Parathyroid adenoma (tissue), 2 donors: ENCODE data around the gene PCMTD2.

Source experiments
- H2AFZ ChIP-seq: fragments of 300-600 bp; sonication (generic); one replicate; pipeline ENCODE4 v1.7.0; 2017; ENCODE audit warnings: antibody characterized with exemption, mild to moderate bottlenecking
- H3K27ac ChIP-seq: fragments of 300-600 bp; sonication (generic); one replicate; pipeline ENCODE4 v1.7.0; 2017
- H3K27me3 ChIP-seq: fragments of 300-600 bp; sonication (generic); one replicate; pipeline ENCODE4 v1.7.0; 2017; ENCODE audit warnings: low read length; ENCODE audit not compliant: control insufficient read depth, insufficient read depth
- H3K36me3 ChIP-seq: fragments of 300-600 bp; sonication (generic); one replicate; pipeline ENCODE4 v1.7.0; 2017; ENCODE audit warnings: low read length; ENCODE audit not compliant: control insufficient read depth, insufficient read depth
- H3K4me1 ChIP-seq: fragments of 300-600 bp; sonication (generic); one replicate; pipeline ENCODE4 v1.7.0; 2017; ENCODE audit warnings: control low read depth
- H3K4me2 ChIP-seq: fragments of 300-600 bp; sonication (generic); one replicate; pipeline ENCODE4 v1.7.0; 2017; ENCODE audit warnings: low read length
- H3K4me3 ChIP-seq: fragments of 300-600 bp; sonication (generic); one replicate; pipeline ENCODE4 v1.7.0; 2017; ENCODE audit warnings: low read depth, low read length
- H3K79me2 ChIP-seq: fragments of 300-600 bp; sonication (generic); one replicate; pipeline ENCODE4 v1.7.0; 2017; ENCODE audit warnings: control low read depth
- H3K9ac ChIP-seq: fragments of 300-600 bp; sonication (generic); one replicate; pipeline ENCODE4 v1.7.0; 2017; ENCODE audit warnings: mild to moderate bottlenecking
- H3K9me3 ChIP-seq: fragments of 300-600 bp; sonication (generic); one replicate; pipeline ENCODE4 v1.7.0; 2017; ENCODE audit warnings: low read length; ENCODE audit not compliant: control insufficient read depth
- TF ChIP-seq, protein P1 (sequence below): fragments of 300-600 bp; sonication (generic); IDR thresholded peaks from one replicate; pipeline ENCODE4 v1.7.0; 2017; ENCODE audit warnings: antibody characterized with exemption, mild to moderate bottlenecking
- donor health status: primary hyperparathyroidism.

Gene PCMTD2

DNA sequence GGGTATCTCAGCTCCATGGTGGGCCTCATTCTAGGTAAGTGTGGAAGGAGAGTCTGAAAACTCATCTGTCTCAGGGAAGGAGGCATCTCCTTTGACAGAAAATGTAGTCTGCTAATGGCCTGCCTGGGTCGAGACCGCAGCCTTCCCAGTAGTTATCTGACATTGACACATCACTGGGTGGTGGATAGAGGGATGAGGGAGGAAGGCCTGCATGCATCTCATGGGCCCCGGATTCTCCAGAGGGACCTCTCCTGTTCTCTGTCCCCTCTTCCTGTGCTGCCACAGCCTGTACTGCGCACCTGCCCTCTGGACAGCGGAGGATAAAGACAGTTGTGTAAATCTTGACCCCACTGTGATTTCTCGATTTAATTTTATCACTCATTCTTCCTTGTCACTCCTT lies 4.7 kb downstream of the PCMTD2 start:
- peaks cover 25% of the 10 kb centered on the region for H3K79me2 ChIP-seq
- H3K27me3 ChIP-seq, result no peaks in the 10 kb centered on the region
- H3K36me3 ChIP-seq, result no peaks in the 10 kb centered on the region
- no peak overlapping the region for H3K9ac ChIP-seq
- TF ChIP-seq, protein P1, sequence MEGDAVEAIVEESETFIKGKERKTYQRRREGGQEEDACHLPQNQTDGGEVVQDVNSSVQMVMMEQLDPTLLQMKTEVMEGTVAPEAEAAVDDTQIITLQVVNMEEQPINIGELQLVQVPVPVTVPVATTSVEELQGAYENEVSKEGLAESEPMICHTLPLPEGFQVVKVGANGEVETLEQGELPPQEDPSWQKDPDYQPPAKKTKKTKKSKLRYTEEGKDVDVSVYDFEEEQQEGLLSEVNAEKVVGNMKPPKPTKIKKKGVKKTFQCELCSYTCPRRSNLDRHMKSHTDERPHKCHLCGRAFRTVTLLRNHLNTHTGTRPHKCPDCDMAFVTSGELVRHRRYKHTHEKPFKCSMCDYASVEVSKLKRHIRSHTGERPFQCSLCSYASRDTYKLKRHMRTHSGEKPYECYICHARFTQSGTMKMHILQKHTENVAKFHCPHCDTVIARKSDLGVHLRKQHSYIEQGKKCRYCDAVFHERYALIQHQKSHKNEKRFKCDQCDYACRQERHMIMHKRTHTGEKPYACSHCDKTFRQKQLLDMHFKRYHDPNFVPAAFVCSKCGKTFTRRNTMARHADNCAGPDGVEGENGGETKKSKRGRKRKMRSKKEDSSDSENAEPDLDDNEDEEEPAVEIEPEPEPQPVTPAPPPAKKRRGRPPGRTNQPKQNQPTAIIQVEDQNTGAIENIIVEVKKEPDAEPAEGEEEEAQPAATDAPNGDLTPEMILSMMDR, result no peak
- H3K4me3 ChIP-seq, result no peak overlapping the region
- no peak overlapping the region for H3K4me2 ChIP-seq
- H2AFZ ChIP-seq, result no peak overlapping the region
- no peak overlapping the region for H3K27ac ChIP-seq
- H3K4me1 ChIP-seq, result peaks cover 4% of the 10 kb centered on the region
- no peaks in the 10 kb centered on the region for H3K9me3 ChIP-seq

DNA sequence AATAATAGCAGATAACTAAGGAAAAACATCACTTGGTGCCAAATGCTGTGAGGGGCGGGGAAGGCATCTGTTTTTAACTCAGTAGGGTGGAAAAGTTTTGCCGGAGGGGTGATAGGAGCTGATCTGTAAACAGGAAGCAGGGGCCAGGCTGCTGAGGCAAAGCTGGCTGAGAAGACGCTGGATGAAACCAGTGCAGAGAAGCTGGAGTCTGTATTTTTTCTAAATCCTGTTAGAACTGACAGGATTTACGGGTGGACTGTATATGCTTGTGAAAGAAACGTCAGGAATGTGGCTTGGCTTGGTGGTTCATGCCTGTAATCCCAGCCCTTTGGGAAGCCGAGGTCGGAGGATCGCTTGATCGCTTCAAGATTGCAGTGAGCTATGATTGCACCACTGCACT lies 5.6 kb downstream of the PCMTD2 start:
- peaks cover 25% of the 10 kb centered on the region for H3K79me2 ChIP-seq
- peaks cover 3% of the 10 kb centered on the region for H3K4me1 ChIP-seq
- H3K27ac ChIP-seq, result no peak overlapping the region
- H3K27me3 ChIP-seq, result no peaks in the 10 kb centered on the region
- H3K4me3 ChIP-seq, result no peak overlapping the region
- H3K4me2 ChIP-seq, result no peak overlapping the region
- no peaks in the 10 kb centered on the region for H3K36me3 ChIP-seq
- no peak overlapping the region for H3K9ac ChIP-seq
- TF ChIP-seq, protein P1, result no peak
- H3K9me3 ChIP-seq, result no peaks in the 10 kb centered on the region
- H2AFZ ChIP-seq, result no peak overlapping the region

DNA sequence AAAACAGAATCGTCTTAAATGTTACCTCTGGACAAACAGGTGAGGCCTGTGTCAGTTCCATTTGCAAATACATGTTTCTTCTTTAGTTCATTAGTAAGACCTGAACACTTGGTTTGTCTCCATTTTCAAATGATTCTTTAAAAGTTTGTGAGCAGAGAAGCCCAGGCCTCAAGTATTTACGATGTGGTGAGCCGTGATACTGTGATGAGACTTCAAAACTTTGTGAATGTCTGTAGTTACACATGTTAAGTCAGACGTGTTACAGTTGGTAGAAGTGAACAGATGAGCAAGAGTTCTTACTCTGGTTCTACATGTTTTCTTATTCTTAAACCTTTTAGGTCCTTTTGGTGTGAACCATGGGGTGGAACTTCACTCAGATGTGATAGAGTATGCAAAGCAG lies 8.5 kb downstream of the PCMTD2 start:
- H3K4me1 ChIP-seq, result no peaks in the 10 kb centered on the region
- no peak overlapping the region for H3K4me3 ChIP-seq
- no peak overlapping the region for H3K27ac ChIP-seq
- H2AFZ ChIP-seq, result no peak overlapping the region
- H3K9ac ChIP-seq, result no peak overlapping the region
- TF ChIP-seq, protein P1, result no peak
- H3K27me3 ChIP-seq, result no peaks in the 10 kb centered on the region
- H3K9me3 ChIP-seq, result no peaks in the 10 kb centered on the region
- peaks cover 5% of the 10 kb centered on the region for H3K79me2 ChIP-seq
- H3K36me3 ChIP-seq, result no peaks in the 10 kb centered on the region
- H3K4me2 ChIP-seq, result no peak overlapping the region

DNA sequence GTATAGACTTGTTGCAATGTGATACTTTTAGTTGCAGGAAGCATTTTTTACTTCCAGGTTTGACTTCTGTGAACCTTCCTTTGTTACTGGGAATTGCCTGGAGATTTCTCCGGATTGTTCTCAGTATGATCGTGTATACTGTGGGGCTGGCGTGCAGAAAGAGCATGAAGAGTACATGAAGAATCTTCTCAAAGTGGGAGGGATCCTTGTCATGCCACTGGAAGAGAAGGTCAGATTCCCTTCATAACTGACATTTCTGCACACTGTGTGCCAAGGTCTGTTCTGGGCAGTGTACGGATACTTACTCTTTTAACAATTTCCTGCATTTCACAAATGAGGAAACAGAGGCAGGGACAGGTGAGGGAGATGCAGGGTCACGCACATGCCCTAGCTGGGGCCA lies 9.7 kb downstream of the PCMTD2 start:
- Histone ChIP-seq H3K27ac (no peak overlapping the region), H3K27me3 (no peaks in the 10 kb centered on the region), H3K9ac (no peak overlapping the region), H2AFZ (no peak overlapping the region), H3K4me2 (no peak overlapping the region), H3K9me3 (no peaks in the 10 kb centered on the region), H3K4me1 (no peaks in the 10 kb centered on the region), H3K79me2 (no peaks in the 10 kb centered on the region), H3K4me3 (no peak overlapping the region), H3K36me3 (no peaks in the 10 kb centered on the region)
- TF ChIP-seq, protein P1, result no peak

DNA sequence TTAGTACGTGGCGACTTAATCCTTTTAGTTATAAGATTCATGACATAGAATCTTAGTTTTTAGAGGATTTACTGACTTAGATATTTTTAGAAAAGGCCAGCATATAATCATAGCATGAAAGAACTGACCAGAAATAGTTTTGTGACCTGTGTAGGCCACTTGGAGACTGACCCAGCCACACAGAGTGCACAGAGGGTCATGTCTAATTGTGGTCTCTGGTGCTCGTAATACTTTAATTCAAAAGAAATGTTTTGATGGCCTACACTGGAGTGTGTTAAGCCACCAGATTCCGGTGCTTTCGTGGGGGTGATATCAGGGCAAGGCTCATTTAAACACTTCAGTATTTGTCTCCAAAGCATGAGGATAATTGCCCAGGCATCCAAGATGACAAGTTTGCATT lies 11.4 kb downstream of the PCMTD2 start:
- Histone ChIP-seq H3K4me2 (no peak overlapping the region), H3K79me2 (no peaks in the 10 kb centered on the region), H3K9me3 (no peaks in the 10 kb centered on the region), H3K4me1 (no peaks in the 10 kb centered on the region), H3K36me3 (no peaks in the 10 kb centered on the region), H3K4me3 (no peak overlapping the region), H2AFZ (no peak overlapping the region), H3K27me3 (no peaks in the 10 kb centered on the region), H3K9ac (no peak overlapping the region), H3K27ac (no peak overlapping the region)
- TF ChIP-seq, protein P1, result no peak
